Adrenal gland (tissue), 5 donors: ENCODE measurements around the gene HMCN2.
"Not testable (repeated sequence)": the region's sequence is repeated elsewhere in the genome, so short reads cannot be mapped to it uniquely, and the experiment has no call there.

Source experiments
- CTCF ChIP-seq, 6 experiments: fragments of 450-650 bp in 4 of 6; fragments of 200-600 bp in 2 of 6; sonication (generic) in 1 of 6; IDR thresholded peaks; 1 replicate in 5 of 6; 2 replicates in 1 of 6; pipeline versions ENCODE4 v1.5.1 to v1.8.0; 2016 to 2021; ENCODE audit warnings: antibody characterized with exemption in 6 of 6, mild to moderate bottlenecking in 2 of 6, moderate library complexity in 1 of 6
- POLR2A ChIP-seq, 2 donors: fragments of 450-650 bp; IDR thresholded peaks; one replicate each; pipeline ENCODE4 v1.6.1; 2017; ENCODE audit warnings: antibody characterized with exemption in 2 of 2, mild to moderate bottlenecking in 2 of 2, moderate library complexity in 1 of 2
- donor health status: DM: no; HTN: no; CAD: no.

GRCh38 chr9:130401742-130402141 lies 136.2 kb downstream of the HMCN2 start:
- not testable (repeated sequence) for TF ChIP-seq CTCF, POLR2A (IDR thresholded peaks at IDR 0.05)
